CD14-positive monocyte (primary cell): Measurements from ENCODE around the gene PHRF1. TPM values are rescaled to one million over a fixed set of nuclear protein-coding genes. Genes with fewer than 3 reads are reported as not detected.

Experiments
- DNase-seq, 3 donors: peaks; one replicate each; pipeline ENCODE4 v3.0.0-alpha.2; 2011 to 2022
- H2AFZ ChIP-seq: 2 replicates; pipeline ENCODE4 v1.6.0; 2012; ENCODE audit warnings: mild to moderate bottlenecking, low read depth, low read length, inconsistent platforms; ENCODE audit not compliant: insufficient read depth, poor library complexity, severe bottlenecking
- H3K27ac ChIP-seq, 2 donors: 1 replicate in 1 of 2; 2 replicates in 1 of 2; pipeline ENCODE4 v1.5.1; 2012 to 2013; ENCODE audit warnings: low read length in 2 of 2, control low read depth in 1 of 2, inconsistent platforms in 1 of 2, low read depth in 1 of 2, mild to moderate bottlenecking in 1 of 2
- H3K27me3 ChIP-seq, 2 donors: one replicate each; pipeline versions ENCODE4 v1.6.0 to v1.6.1; 2011 to 2013; ENCODE audit warnings: low read length in 2 of 2; ENCODE audit not compliant: control insufficient read depth in 2 of 2, insufficient read depth in 2 of 2
- H3K36me3 ChIP-seq, 2 donors: replicated peaks in 1 of 2; 1 replicate in 1 of 2; 2 replicates in 1 of 2; pipeline versions ENCODE4 v1.5.1 to v1.6.1; 2012 to 2013; ENCODE audit warnings: low read length in 2 of 2, control low read depth in 1 of 2, inconsistent platforms in 1 of 2, mild to moderate bottlenecking in 1 of 2; ENCODE audit not compliant: insufficient read depth in 2 of 2, control insufficient read depth in 1 of 2
- H3K4me1 ChIP-seq, 2 donors: 1 replicate in 1 of 2; 2 replicates in 1 of 2; pipeline versions ENCODE4 v1.5.1 to v1.6.1; 2012 to 2013; ENCODE audit warnings: low read length in 2 of 2, control low read depth in 1 of 2, inconsistent platforms in 1 of 2, mild to moderate bottlenecking in 1 of 2, moderate library complexity in 1 of 2; ENCODE audit not compliant: insufficient read depth in 2 of 2, control insufficient read depth in 1 of 2
- H3K4me2 ChIP-seq: replicated peaks from 2 replicates; pipeline ENCODE3; 2012; ENCODE audit warnings: low read length, moderate library complexity, mild to moderate bottlenecking; ENCODE audit not compliant: poor library complexity, severe bottlenecking; ENCODE audit errors: extremely low read depth
- H3K4me3 ChIP-seq, 3 experiments: fragments of 200-600 bp in 1 of 3; sonication (generic) in 1 of 3; replicated peaks in 1 of 3; 1 replicate in 2 of 3; 2 replicates in 1 of 3; pipeline ENCODE4 v1.5.1; 2011 to 2013; ENCODE audit warnings: low read length in 3 of 3, mild to moderate bottlenecking in 3 of 3, control low read depth in 2 of 3, low read depth in 2 of 3, inconsistent platforms in 1 of 3, moderate library complexity in 1 of 3
- H3K79me2 ChIP-seq: 2 replicates; pipeline ENCODE4 v1.6.0; 2012; ENCODE audit warnings: mild to moderate bottlenecking, control low read depth, inconsistent platforms, low read length, moderate library complexity; ENCODE audit not compliant: insufficient read depth
- H3K9ac ChIP-seq: 2 replicates; pipeline ENCODE4 v1.6.0; 2017; ENCODE audit warnings: low read length, mild to moderate bottlenecking; ENCODE audit not compliant: insufficient read depth, poor library complexity, severe bottlenecking
- H3K9me3 ChIP-seq, 2 donors: replicated peaks in 1 of 2; 1 replicate in 1 of 2; 2 replicates in 1 of 2; pipeline versions ENCODE4 v1.5.1 to v1.6.1; 2012 to 2013; ENCODE audit warnings: low read length in 2 of 2, control low read depth in 1 of 2; ENCODE audit not compliant: control insufficient read depth in 1 of 2, insufficient read depth in 1 of 2
- H4K20me1 ChIP-seq: 2 replicates; pipeline ENCODE4 v1.6.0; 2012; ENCODE audit warnings: mild to moderate bottlenecking, low read length, control low read depth, moderate library complexity; ENCODE audit not compliant: insufficient read depth
- H3K27ac Mint-ChIP-seq, 7 donors: one replicate each; pipeline ENCODE4 v1.8.0; 2020; ENCODE audit warnings: mild to moderate bottlenecking in 7 of 7, mixed read lengths in 7 of 7, moderate library complexity in 6 of 7, inconsistent platforms in 2 of 7
- H3K27me3 Mint-ChIP-seq, 3 donors: one replicate each; pipeline ENCODE4 v1.8.0; 2021 to 2022; ENCODE audit warnings: low read depth in 3 of 3, mild to moderate bottlenecking in 3 of 3, mixed read lengths in 3 of 3, moderate library complexity in 3 of 3, inconsistent platforms in 1 of 3
- H3K36me3 Mint-ChIP-seq, 2 donors: one replicate each; pipeline ENCODE4 v1.8.0; 2020; ENCODE audit warnings: mixed read lengths in 2 of 2, inconsistent platforms in 1 of 2, mild to moderate bottlenecking in 1 of 2
- H3K4me1 Mint-ChIP-seq: one replicate; pipeline ENCODE4 v1.8.0; 2020; ENCODE audit warnings: mild to moderate bottlenecking, mixed read lengths
- H3K4me3 Mint-ChIP-seq, 2 donors: one replicate each; pipeline ENCODE4 v1.8.0; 2020; ENCODE audit warnings: mild to moderate bottlenecking in 2 of 2, mixed read lengths in 2 of 2, moderate library complexity in 1 of 2
- H3K9me3 Mint-ChIP-seq, 7 donors: one replicate each; pipeline ENCODE4 v1.8.0; 2020 to 2022; ENCODE audit warnings: mixed read lengths in 7 of 7, mild to moderate bottlenecking in 6 of 7, moderate library complexity in 6 of 7, inconsistent platforms in 2 of 7
- WGBS: methylation state at CpG from one replicate; pipeline ENCODE4 v1.1.5; 2013; ENCODE audit warnings: missing lambda C conversion rate; ENCODE audit not compliant: insufficient coverage; 5-methylcytosine and 5-hydroxymethylcytosine counted together
- intact Hi-C, 2 donors: fragments of 100-400 bp; cut with micrococcal nuclease; formaldehyde crosslinking; loops; one replicate each; pipeline versions ENCODE4 v1.15.0 to v1.15.1; 2023
- polyA plus RNA-seq, 3 donors: library from polyadenylated mRNA; depleted of rRNA in 1 of 3; unstranded in 2 of 3; stranded (reverse) in 1 of 3; fragments of 300-500 nt in 2 of 3; fragments of >200 nt in 1 of 3; fragmentation: Illumina TruSeq in 2 of 3; gene quantifications; 1 replicate in 2 of 3; 2 replicates in 1 of 3; pipeline ENCODE4 v1.2.3, GENCODE V29; 2012 to 2021
- TF ChIP-seq, protein P1 (sequence below): fragments of 200-600 bp; IDR thresholded peaks from one replicate; pipeline ENCODE4 v1.8.0; 2022; ENCODE audit warnings: antibody characterized with exemption, mild to moderate bottlenecking

Gene PHRF1
- polyA plus RNA-seq, 3 donors, result 1.3 to 11.1 (median 3.3) TPM

DNA sequence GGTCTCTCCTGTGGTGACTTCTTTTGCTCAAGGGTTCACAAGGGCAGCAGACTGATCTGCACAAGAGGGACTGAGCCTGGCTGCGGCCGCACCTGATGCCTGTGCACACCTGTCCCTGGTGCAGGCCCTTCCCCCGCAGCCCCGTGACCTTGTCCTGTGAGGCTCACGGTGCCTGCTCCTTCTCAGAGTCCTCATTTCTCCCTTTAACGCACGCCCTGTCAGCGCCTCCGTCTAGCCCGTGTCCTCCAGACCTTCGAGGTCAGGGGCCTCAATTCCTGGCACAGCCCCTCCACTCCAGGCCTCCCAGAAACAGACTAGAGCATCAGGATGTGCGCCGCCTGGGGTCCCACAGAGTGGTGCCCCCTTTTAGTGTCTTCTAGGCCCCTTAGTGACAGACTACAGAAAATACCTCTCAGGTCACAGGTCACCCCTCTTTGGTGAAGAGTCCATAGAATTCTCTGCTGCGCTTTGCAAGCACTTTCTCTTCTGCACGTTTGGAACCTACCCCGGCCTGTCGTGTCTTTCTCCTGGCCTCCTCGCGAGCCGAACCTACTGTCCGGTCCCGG lies 59.8 kb downstream of the PHRF1 start:
- Mint-ChIP-seq H3K27me3 (peaks cover 47 to 57% (median 51%) of the 10 kb centered on the region in 3 donors), H3K9me3 (peaks cover 0 to 20% (median 8%) of the 10 kb centered on the region in 7 donors), H3K27ac (peak overlapping the region in 1 of 7 donors; percentile 13), H3K4me1 (peaks cover 11% of the 10 kb centered on the region), H3K36me3 (peaks cover 12 to 16% of the 10 kb centered on the region in 2 donors), H3K4me3 (peak overlapping the region in 1 of 2 donors; percentile 76)
- H3K9ac ChIP-seq, result no peak overlapping the region
- H4K20me1 ChIP-seq, result peaks cover 25% of the 10 kb centered on the region
- peaks cover 2 to 8% of the 10 kb centered on the region in 2 donors for H3K9me3 ChIP-seq
- no peaks in the 10 kb centered on the region for H3K36me3 ChIP-seq
- H3K79me2 ChIP-seq, result no peaks in the 10 kb centered on the region
- H3K27me3 ChIP-seq, result peaks cover 20 to 48% of the 10 kb centered on the region in 2 donors
- 88% methylated on average over 20 of the region's 22 CpGs for WGBS
- no peak overlapping the region for H3K4me2 ChIP-seq
- no peak overlapping the region for H3K4me3 ChIP-seq
- peaks cover 13 to 24% of the 10 kb centered on the region in 2 donors for H3K4me1 ChIP-seq
- H3K27ac ChIP-seq, result no peak overlapping the region
- H2AFZ ChIP-seq, result no peak overlapping the region
- intact Hi-C loops, result no loop called here
- no peak for DNase-seq
- TF ChIP-seq, protein P1, sequence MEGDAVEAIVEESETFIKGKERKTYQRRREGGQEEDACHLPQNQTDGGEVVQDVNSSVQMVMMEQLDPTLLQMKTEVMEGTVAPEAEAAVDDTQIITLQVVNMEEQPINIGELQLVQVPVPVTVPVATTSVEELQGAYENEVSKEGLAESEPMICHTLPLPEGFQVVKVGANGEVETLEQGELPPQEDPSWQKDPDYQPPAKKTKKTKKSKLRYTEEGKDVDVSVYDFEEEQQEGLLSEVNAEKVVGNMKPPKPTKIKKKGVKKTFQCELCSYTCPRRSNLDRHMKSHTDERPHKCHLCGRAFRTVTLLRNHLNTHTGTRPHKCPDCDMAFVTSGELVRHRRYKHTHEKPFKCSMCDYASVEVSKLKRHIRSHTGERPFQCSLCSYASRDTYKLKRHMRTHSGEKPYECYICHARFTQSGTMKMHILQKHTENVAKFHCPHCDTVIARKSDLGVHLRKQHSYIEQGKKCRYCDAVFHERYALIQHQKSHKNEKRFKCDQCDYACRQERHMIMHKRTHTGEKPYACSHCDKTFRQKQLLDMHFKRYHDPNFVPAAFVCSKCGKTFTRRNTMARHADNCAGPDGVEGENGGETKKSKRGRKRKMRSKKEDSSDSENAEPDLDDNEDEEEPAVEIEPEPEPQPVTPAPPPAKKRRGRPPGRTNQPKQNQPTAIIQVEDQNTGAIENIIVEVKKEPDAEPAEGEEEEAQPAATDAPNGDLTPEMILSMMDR, result no peak

DNA sequence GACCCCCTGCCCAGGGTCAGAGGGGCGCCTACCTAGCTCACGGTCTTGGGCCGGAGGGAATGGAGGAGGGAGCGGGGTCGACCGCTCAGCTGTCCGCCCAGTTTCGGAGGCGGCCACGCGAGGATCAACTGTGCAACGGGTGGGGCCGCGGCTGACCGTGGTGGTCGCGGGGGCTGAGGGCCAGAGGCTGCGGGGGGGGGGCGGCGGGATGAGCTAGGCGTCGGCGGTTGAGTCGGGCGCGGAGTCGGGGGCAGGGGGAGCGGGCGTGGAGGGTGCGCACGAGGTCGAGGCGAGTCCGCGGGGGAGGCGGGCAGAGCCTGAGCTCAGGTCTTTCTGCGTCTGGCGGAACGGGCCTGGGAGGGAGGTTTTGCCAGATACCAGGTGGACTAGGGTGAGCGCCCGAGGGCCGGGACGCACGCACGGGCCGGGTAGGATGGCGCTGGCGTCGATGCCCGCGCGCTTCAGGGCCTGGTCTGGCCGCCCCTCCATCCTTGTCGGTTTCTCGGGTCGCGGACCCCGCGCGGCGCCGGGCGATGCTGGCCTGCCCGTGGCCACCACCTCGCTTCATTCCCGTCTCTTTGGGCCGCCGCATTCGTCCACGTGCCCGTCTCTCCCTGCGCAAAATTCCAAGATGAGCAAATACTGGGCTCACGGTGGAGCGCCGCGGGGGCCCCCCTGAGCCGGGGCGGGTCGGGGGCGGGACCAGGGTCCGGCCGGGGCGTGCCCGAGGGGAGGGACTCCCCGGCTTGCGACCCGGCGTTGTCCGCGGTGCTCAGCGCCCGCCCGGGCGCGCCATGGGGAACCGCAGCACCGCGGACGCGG lies 60.5 kb downstream of the PHRF1 start, which contains the start of gene DRD4:
Gene DRD4 (plus strand): TSS at position 759 of the 822 bp plus-strand sequence. CDS start 36 bp downstream, at position 795.
- no peak within 1 kb of the TSS for H3K9ac ChIP-seq
- peak within 1 kb of the TSS in 1 of 2 donors; percentile 80 for H3K4me3 Mint-ChIP-seq
- peaks cover 15 to 16% of the 10 kb centered on the region in 2 donors for H3K36me3 Mint-ChIP-seq
- H3K4me3 ChIP-seq, result no peak within 1 kb of the TSS
- 15% methylated on average over 99 of the region's 100 CpGs for whole genome bisulfite sequencing
- intact Hi-C loops, result no loop called here
- H3K27ac Mint-ChIP-seq, result peak within 1 kb of the TSS in 2 of 7 donors; percentile 13 to 58
- peak in 1 of 3 donors; percentile 39 for DNase-seq
- H3K9me3 Mint-ChIP-seq, result peaks cover 0 to 20% (median 8%) of the 10 kb centered on the region in 7 donors
- H3K27me3 Mint-ChIP-seq, result peaks cover 47 to 62% (median 51%) of the 10 kb centered on the region in 3 donors
- H3K4me2 ChIP-seq, result no peak within 1 kb of the TSS
- peaks cover 11% of the 10 kb centered on the region for H3K4me1 Mint-ChIP-seq
- H3K27me3 ChIP-seq, result peaks cover 20 to 50% of the 10 kb centered on the region in 2 donors
- peaks cover 27% of the 10 kb centered on the region for H4K20me1 ChIP-seq
- TF ChIP-seq, protein P1, result no peak
- H3K4me1 ChIP-seq, result peaks cover 16 to 28% of the 10 kb centered on the region in 2 donors
- H2AFZ ChIP-seq, result no peak within 1 kb of the TSS
- no peaks in the 10 kb centered on the region for H3K79me2 ChIP-seq
- peaks cover 2 to 6% of the 10 kb centered on the region in 2 donors for H3K36me3 ChIP-seq
- H3K27ac ChIP-seq, result no peak within 1 kb of the TSS
- peaks cover 2 to 8% of the 10 kb centered on the region in 2 donors for H3K9me3 ChIP-seq
